Umbilical cord (tissue), 2 donors: ENCODE data around the gene HORMAD1. TPM values are rescaled to one million over a fixed set of nuclear protein-coding genes. Genes with fewer than 3 reads are reported as not detected.
"Not testable (repeated sequence)": the region's sequence is repeated elsewhere in the genome, so short reads cannot be mapped to it uniquely, and the experiment has no call there.

Experiments used
- DNase-seq: peaks from one replicate; pipeline ENCODE4 v3.0.0-alpha.2; 2015; ENCODE audit warnings: low spot score
- total RNA-seq: library from RNA; depleted of rRNA; stranded (reverse); fragments of >200 nt; gene quantifications from one replicate; pipeline ENCODE4 v1.2.3, GENCODE V29; 2014; ENCODE audit warnings: low replicate concordance; ENCODE audit not compliant: insufficient read depth

The HORMAD1 gene
- total RNA-seq, 1 donor from 2014 or later = not detected

- peak; percentile 100 for DNase-seq
Observed at GRCh38 chr1:150696995-150697927, 23.4 kb downstream of the HORMAD1 start, which contains the start of gene GOLPH3L. TSS of gene GOLPH3L (minus strand) at chr1:150697154. CDS start at chr1:150694838, 2,316 bp downstream.

GRCh38 chr1:150696590-150696989 lies 24.1 kb downstream of the HORMAD1 start:
- no peak for DNase-seq

GRCh38 chr1:150696162-150696561 lies 24.5 kb downstream of the HORMAD1 start:
- no peak for DNase-seq

GRCh38 chr1:150695561-150695960 lies 25.1 kb downstream of the HORMAD1 start:
- no peak for DNase-seq

GRCh38 chr1:150692720-150693119 lies 28.0 kb downstream of the HORMAD1 start:
- no peak for DNase-seq

GRCh38 chr1:150688763-150689162 lies 31.9 kb downstream of the HORMAD1 start:
- no peak for DNase-seq

GRCh38 chr1:150686275-150686674 lies 34.4 kb downstream of the HORMAD1 start:
- no peak for DNase-seq

GRCh38 chr1:150683914-150684313 lies 36.8 kb downstream of the HORMAD1 start:
- no peak for DNase-seq

GRCh38 chr1:150678988-150679387 lies 41.7 kb downstream of the HORMAD1 start:
- DNase-seq = no peak

- DNase-seq = no peak
Observed at GRCh38 chr1:150674881-150675280, 45.8 kb downstream of the HORMAD1 start.

GRCh38 chr1:150663321-150663720 lies 57.4 kb downstream of the HORMAD1 start:
- no peak for DNase-seq

- no peak for DNase-seq
Observed at GRCh38 chr1:150662811-150663210, 57.9 kb downstream of the HORMAD1 start.

- peak; percentile 7 for DNase-seq
Observed at GRCh38 chr1:150661156-150661555, 59.5 kb downstream of the HORMAD1 start.

GRCh38 chr1:150660584-150660983 lies 60.1 kb downstream of the HORMAD1 start:
- DNase-seq = no peak

- not testable (repeated sequence) for DNase-seq
Observed at GRCh38 chr1:150657064-150657463, 63.6 kb downstream of the HORMAD1 start.

GRCh38 chr1:150654635-150655034 lies 66.1 kb downstream of the HORMAD1 start:
- not testable (repeated sequence) for DNase-seq

GRCh38 chr1:150650193-150650592 lies 70.5 kb downstream of the HORMAD1 start:
- no peak for DNase-seq

- no peak for DNase-seq
Observed at GRCh38 chr1:150649441-150650075, 71.1 kb downstream of the HORMAD1 start.
